Measurements from ENCODE around the gene ITPR3. TPM values are rescaled to one million over a fixed set of nuclear protein-coding genes. Genes with fewer than 3 reads are reported as not detected.
A peak's percentile ranks its signal among the peaks of the same experiment; 100 is the strongest.

ITPR3 gene
- total RNA-seq, result 40.5 and 52.2 TPM in 2 replicates
- 28.8 and 31.9 TPM in 2 replicates for polyA plus RNA-seq
- polyA plus RNA-seq (2011; cell fraction: cytosol; rRNA removed), result 21.2 and 23.9 TPM in 2 replicates
- 168 and 176 TPM in 2 replicates for polyA plus RNA-seq (2011; cell fraction: nucleus; rRNA removed)
- polyA plus RNA-seq (2012), result 31.8 and 34.2 TPM in 2 replicates
- 46.8 and 51.3 TPM in 2 replicates for polyA minus RNA-seq
- 53.1 TPM for polyA minus RNA-seq (2011; cell fraction: cytosol; rRNA and poly(A)+ RNA removed)
- 40.9 and 48.2 TPM in 2 replicates for polyA minus RNA-seq (2011; cell fraction: nucleus; rRNA and poly(A)+ RNA removed)
- Bru-seq, nascent RNA, result percentile 58 among the genes with signal in this experiment
- BruChase-seq, experiment 1, labeled RNA remaining after a 6-hour chase, result percentile 74 among the genes with signal in this experiment
- percentile 66 among the genes with signal in this experiment for BruChase-seq, experiment 2, labeled RNA remaining after a 2-hour chase
- long read RNA-seq, full-length matches to known transcripts, result 3 of 37 reads
- long read RNA-seq, partial matches to known transcripts, result 23 of 37 reads
- long read RNA-seq, other reads (novel, unspliced or antisense), result 11 of 37 reads

GRCh38 chr6:33620856-33621710 lies at the start of gene ITPR3:
ITPR3 (plus strand) TSS chr6:33621322; CDS start chr6:33621603, 281 bp downstream.
- Histone ChIP-seq H3K27ac (ENCODE audit: insufficient read depth, low read depth, low read length) (peak within 1 kb of the TSS; percentile 62), H3K4me2 (ENCODE audit: insufficient read depth, low read length) (peak within 1 kb of the TSS; percentile 95), H3K4me1 (ENCODE audit: control insufficient read depth, extremely low read depth, insufficient read depth, low read length) (peaks cover 15% of the 10 kb centered on the region), H3K9ac (replicated peaks; ENCODE audit: extremely low read depth, insufficient read depth, low read length) (peak within 1 kb of the TSS; percentile 70), H4K20me1 (replicated peaks; ENCODE audit: control insufficient read depth, extremely low read depth, insufficient read depth, low read length) (no peaks in the 10 kb centered on the region), H3K79me2 (ENCODE audit: control insufficient read depth, insufficient read depth, low read length) (peaks cover 40% of the 10 kb centered on the region), H3K36me3 (ENCODE audit: control insufficient read depth in 2 of 2, extremely low read depth in 1 of 2, insufficient read depth in 2 of 2, low read length in 2 of 2) (no peaks in the 10 kb centered on the region), H3K27me3 (ENCODE audit: control insufficient read depth in 2 of 2, insufficient read depth in 2 of 2, low read length in 2 of 2) (no peaks in the 10 kb centered on the region), H2AFZ (ENCODE audit: low read depth, low read length) (peak within 1 kb of the TSS; percentile 75), H3K9me1 (replicated peaks; ENCODE audit: control insufficient read depth, extremely low read depth, insufficient read depth, low read length) (no peaks in the 10 kb centered on the region), H3K4me3 (replicated peaks in 1 of 3; ENCODE audit: insufficient read depth in 1 of 3, low read depth in 1 of 3, low read length in 3 of 3) (peak within 1 kb of the TSS; percentile 78 to 93 (median 78)), H3K9me3 (replicated peaks; ENCODE audit: control insufficient read depth, insufficient read depth, low read length) (no peaks in the 10 kb centered on the region)
- TF ChIP-seq POLR2AphosphoS5 (IDR thresholded peaks at IDR 0.05; ENCODE audit: insufficient read depth, low read depth, low read length) (peak; percentile 65), FOS (IDR thresholded peaks at IDR 0.05; ENCODE audit: borderline replicate concordance, insufficient read depth, low read length) (no peak), POLR2A (IDR thresholded peaks at IDR 0.05; ENCODE audit: low read depth, low read length) (peak; percentile 9), JUN (IDR thresholded peaks at IDR 0.05; ENCODE audit: borderline replicate concordance, insufficient read depth, insufficient read length, low read depth) (no peak), EZH2 (IDR thresholded peaks at IDR 0.05; ENCODE audit: borderline replicate concordance, low read depth, low read length, severe bottlenecking) (no peak), CTCF (IDR thresholded peaks at IDR 0.05; ENCODE audit: extremely low read depth in 1 of 2, insufficient read depth in 1 of 2, low read depth in 1 of 2, low read length in 2 of 2) (no peak)
- no TSS peak for BruUV-seq (replicated peaks)
- FAIRE-seq, result peak; percentile 26
- peak; percentile 32 for DNase-seq (ENCODE audit: low read depth, low spot score)
- ChIA-PET POLR2A (interaction anchor here (1.4 kb wide), 1 partner anchor 13 kb away, joined by 4 read pairs; no protein-coding TSS in a partner anchor), CTCF (interaction anchor here (0.6 to 7.7 kb wide), 8 partner anchors 12 to 127 kb away, joined by 3 to 52 read pairs (median 4); no protein-coding TSS in a partner anchor)
- dilution Hi-C loops (cut with MboI; ENCODE audit: extremely low pct_ligation_motif_present, low sequenced_read_pairs), result no loop called here
- intact Hi-C loops (cut with micrococcal nuclease), result loop anchor here (1.0 to 5.0 kb wide), 4 partner anchors 11 to 192 kb away; no protein-coding TSS in a partner anchor

Data from endothelial cell of umbilical vein (primary cell).